Liver (tissue), 9 donors: ENCODE measurements around the gene MLH1. TPM values are rescaled to one million over a fixed set of nuclear protein-coding genes. Genes with fewer than 3 reads are reported as not detected.

Experiments used
- DNase-seq: peaks from one replicate; pipeline ENCODE4 v3.0.0-alpha.2; 2017; ENCODE audit warnings: low spot score
- H3K27ac ChIP-seq, 2 donors: one replicate each; pipeline ENCODE4 v1.7.0; 2013; ENCODE audit warnings: inconsistent platforms in 2 of 2, low read length in 2 of 2, control low read depth in 1 of 2, low read depth in 1 of 2, mild to moderate bottlenecking in 1 of 2
- H3K27me3 ChIP-seq, 4 donors: one replicate each; pipeline versions ENCODE4 v1.6.1 to v1.7.0; 2013; ENCODE audit warnings: low read length in 3 of 4, inconsistent platforms in 1 of 4, mild to moderate bottlenecking in 1 of 4, moderate library complexity in 1 of 4; ENCODE audit not compliant: control insufficient read depth in 4 of 4, insufficient read depth in 4 of 4
- H3K36me3 ChIP-seq, 4 donors: one replicate each; pipeline versions ENCODE4 v1.6.1 to v1.7.0; 2013; ENCODE audit warnings: low read length in 3 of 4, mild to moderate bottlenecking in 3 of 4, low read depth in 1 of 4, moderate library complexity in 1 of 4; ENCODE audit not compliant: control insufficient read depth in 4 of 4, insufficient read depth in 3 of 4
- H3K4me1 ChIP-seq, 4 donors: one replicate each; pipeline versions ENCODE4 v1.6.1 to v1.7.0; 2013; ENCODE audit warnings: low read length in 3 of 4, mild to moderate bottlenecking in 3 of 4, moderate library complexity in 1 of 4; ENCODE audit not compliant: control insufficient read depth in 4 of 4, insufficient read depth in 4 of 4
- H3K4me3 ChIP-seq, 3 donors: one replicate each; pipeline versions ENCODE4 v1.6.1 to v1.7.0; 2013; ENCODE audit warnings: low read length in 3 of 3, control low read depth in 1 of 3, low read depth in 1 of 3, mild to moderate bottlenecking in 1 of 3
- H3K9ac ChIP-seq, 2 donors: one replicate each; pipeline ENCODE4 v1.7.0; 2013; ENCODE audit warnings: low read length in 2 of 2, mild to moderate bottlenecking in 2 of 2, moderate library complexity in 2 of 2, control low read depth in 1 of 2, low read depth in 1 of 2
- H3K9me3 ChIP-seq, 4 donors: one replicate each; pipeline versions ENCODE4 v1.6.1 to v1.7.0; 2013; ENCODE audit warnings: low read length in 3 of 4; ENCODE audit not compliant: control insufficient read depth in 4 of 4
- EGR1 ChIP-seq, 2 donors: IDR thresholded peaks; 2 replicates each; pipeline ENCODE4 v1.6.1; 2016 to 2018; ENCODE audit warnings: antibody characterized with exemption in 2 of 2, low read depth in 2 of 2
- FOXA1 ChIP-seq: IDR thresholded peaks from 2 replicates; pipeline ENCODE4 v1.6.1; 2016; ENCODE audit warnings: antibody characterized with exemption
- GABPA ChIP-seq, 2 donors: IDR thresholded peaks in 1 of 2; conservative IDR thresholded peaks in 1 of 2; 2 replicates each; pipeline ENCODE4 v1.6.1; 2016; ENCODE audit warnings: antibody characterized with exemption in 2 of 2, mild to moderate bottlenecking in 1 of 2, moderate library complexity in 1 of 2
- HNF4A ChIP-seq, 2 donors: conservative IDR thresholded peaks; 2 replicates each; pipeline ENCODE4 v1.6.1; 2016; ENCODE audit warnings: antibody characterized with exemption in 2 of 2, mild to moderate bottlenecking in 2 of 2
- HNF4G ChIP-seq: IDR thresholded peaks from 2 replicates; pipeline ENCODE4 v1.6.1; 2016; ENCODE audit warnings: antibody characterized with exemption
- JUND ChIP-seq, 2 donors: IDR thresholded peaks; 2 replicates each; pipeline ENCODE4 v1.6.1; 2016; ENCODE audit warnings: antibody characterized with exemption in 2 of 2
- NR2F2 ChIP-seq: IDR thresholded peaks from 2 replicates; pipeline ENCODE4 v1.6.1; 2016; ENCODE audit warnings: antibody characterized with exemption
- RAD21 ChIP-seq, 2 donors: IDR thresholded peaks; 2 replicates each; pipeline ENCODE4 v1.6.1; 2016; ENCODE audit warnings: antibody characterized with exemption in 2 of 2, mild to moderate bottlenecking in 2 of 2
- RXRA ChIP-seq, 2 donors: IDR thresholded peaks; 2 replicates each; pipeline ENCODE4 v1.6.1; 2017 to 2018; ENCODE audit warnings: antibody characterized with exemption in 2 of 2, mild to moderate bottlenecking in 1 of 2
- SP1 ChIP-seq: IDR thresholded peaks from 2 replicates; pipeline ENCODE4 v1.6.1; 2018; ENCODE audit warnings: antibody characterized with exemption, mild to moderate bottlenecking
- TAF1 ChIP-seq: conservative IDR thresholded peaks from 2 replicates; pipeline ENCODE4 v1.6.1; 2016; ENCODE audit warnings: antibody characterized with exemption, mild to moderate bottlenecking
- YY1 ChIP-seq: IDR thresholded peaks from 2 replicates; pipeline ENCODE4 v1.6.1; 2016; ENCODE audit warnings: antibody characterized with exemption, mild to moderate bottlenecking
- WGBS: extraction: QIAGEN DNeasy Blood & Tissue Kit; methylation state at CpG from one replicate; pipeline ENCODE4 v1.1.7; 2013; 5-methylcytosine and 5-hydroxymethylcytosine counted together
- polyA plus RNA-seq, 2 donors: library from polyadenylated mRNA; stranded (reverse) in 1 of 2; unstranded in 1 of 2; fragments of 200-250 nt in 1 of 2; fragments of >200 nt in 1 of 2; fragmentation: Nextera tagmentation in 1 of 2; extraction: Ambion mirVana in 1 of 2; gene quantifications; one replicate each; pipeline versions ENCODE4 v1.2.1 to v1.2.3, GENCODE V29; 2013 to 2015
- total RNA-seq, 2 donors: library from RNA; depleted of rRNA; stranded (reverse); fragments of >200 nt; gene quantifications; one replicate each; pipeline ENCODE4 v1.2.3, GENCODE V29; 2014
- TF ChIP-seq, protein P1 (sequence below): IDR thresholded peaks from 2 replicates; pipeline ENCODE4 v1.6.1; 2016; ENCODE audit warnings: antibody characterized with exemption
- TF ChIP-seq, protein P2 (sequence below): IDR thresholded peaks from 2 replicates; pipeline ENCODE4 v1.6.1; 2016; ENCODE audit warnings: antibody characterized with exemption, mild to moderate bottlenecking
- TF ChIP-seq, protein P3 (sequence below): IDR thresholded peaks from 2 replicates; pipeline ENCODE4 v1.6.1; 2016; ENCODE audit warnings: antibody characterized with exemption
- donor health status: healthy.
- donor health status: healthy.
- donor health status: healthy.
- donor health status: healthy.
- donor health status: healthy.

The MLH1 gene
- total and polyA plus RNA-seq, 4 donors, result 9.4 to 34.2 (median 22.5) TPM

DNA sequence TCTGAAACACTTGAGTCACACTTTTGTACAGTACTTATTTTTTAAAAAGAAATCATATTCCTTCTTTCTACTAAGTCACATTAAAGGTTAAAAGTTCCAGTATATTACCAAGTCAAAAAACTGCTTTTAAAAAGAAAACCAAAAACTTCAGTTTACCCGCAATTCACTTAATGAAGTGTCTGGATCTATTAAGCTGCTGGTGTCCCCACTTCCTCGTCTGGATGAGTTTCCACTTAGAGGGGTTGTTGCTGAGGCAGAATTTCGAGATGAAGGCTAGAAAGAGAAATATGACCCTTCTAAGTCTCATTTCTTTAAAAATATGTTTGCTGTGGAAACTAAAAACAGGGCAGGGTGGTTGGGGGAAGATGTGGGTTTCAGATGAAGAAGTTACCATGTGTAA, 101.3 kb downstream of the MLH1 start:
- 71% methylated on average over 3 of the region's 3 CpGs for WGBS
- no peaks in the 10 kb centered on the region for H3K27me3 ChIP-seq

DNA sequence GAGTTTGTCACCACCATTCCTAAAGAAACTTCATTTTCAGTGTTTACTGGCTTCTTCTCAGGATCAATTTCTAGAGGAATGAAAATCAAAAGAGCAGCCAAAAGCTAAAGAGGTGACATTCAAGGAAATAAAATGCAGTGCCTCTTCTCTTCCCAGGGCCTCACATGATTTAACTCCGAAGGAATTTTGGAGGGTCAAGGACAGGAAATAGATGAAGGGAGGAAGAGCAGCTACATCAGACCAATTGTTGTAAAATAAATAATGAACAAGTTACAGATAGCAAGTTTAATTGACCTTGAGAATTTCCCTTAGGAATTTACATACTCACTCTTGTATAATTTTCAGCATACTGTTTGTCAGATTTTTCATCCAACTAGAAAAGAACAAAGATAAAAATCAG, 103.0 kb downstream of the MLH1 start:
- no peak for DNase-seq
- H3K27me3 ChIP-seq, result no peaks in the 10 kb centered on the region

More for the DNA sequence above, 101.3 kb downstream of the MLH1 start:
- Histone ChIP-seq H3K9me3 (no peaks in the 10 kb centered on the region), H3K4me3 (no peak overlapping the region), H3K9ac (no peak overlapping the region), H3K27ac (peak overlapping the region in 1 of 2 donors; percentile 27), H3K36me3 (peaks cover 0 to 13% (median 10%) of the 10 kb centered on the region in 4 donors), H3K4me1 (peaks cover 4 to 11% (median 4%) of the 10 kb centered on the region in 4 donors)
- no peak for TF ChIP-seq HNF4A (conservative IDR thresholded peaks at IDR 0.05)
- TF ChIP-seq, protein P1, sequence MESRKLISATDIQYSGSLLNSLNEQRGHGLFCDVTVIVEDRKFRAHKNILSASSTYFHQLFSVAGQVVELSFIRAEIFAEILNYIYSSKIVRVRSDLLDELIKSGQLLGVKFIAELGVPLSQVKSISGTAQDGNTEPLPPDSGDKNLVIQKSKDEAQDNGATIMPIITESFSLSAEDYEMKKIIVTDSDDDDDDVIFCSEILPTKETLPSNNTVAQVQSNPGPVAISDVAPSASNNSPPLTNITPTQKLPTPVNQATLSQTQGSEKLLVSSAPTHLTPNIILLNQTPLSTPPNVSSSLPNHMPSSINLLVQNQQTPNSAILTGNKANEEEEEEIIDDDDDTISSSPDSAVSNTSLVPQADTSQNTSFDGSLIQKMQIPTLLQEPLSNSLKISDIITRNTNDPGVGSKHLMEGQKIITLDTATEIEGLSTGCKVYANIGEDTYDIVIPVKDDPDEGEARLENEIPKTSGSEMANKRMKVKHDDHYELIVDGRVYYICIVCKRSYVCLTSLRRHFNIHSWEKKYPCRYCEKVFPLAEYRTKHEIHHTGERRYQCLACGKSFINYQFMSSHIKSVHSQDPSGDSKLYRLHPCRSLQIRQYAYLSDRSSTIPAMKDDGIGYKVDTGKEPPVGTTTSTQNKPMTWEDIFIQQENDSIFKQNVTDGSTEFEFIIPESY, result no peak
- TF ChIP-seq FOXA1, result no peak
- TF ChIP-seq NR2F2, result no peak
- no peak for TF ChIP-seq RXRA (IDR thresholded peaks at IDR 0.05)
- TF ChIP-seq, protein P2, sequence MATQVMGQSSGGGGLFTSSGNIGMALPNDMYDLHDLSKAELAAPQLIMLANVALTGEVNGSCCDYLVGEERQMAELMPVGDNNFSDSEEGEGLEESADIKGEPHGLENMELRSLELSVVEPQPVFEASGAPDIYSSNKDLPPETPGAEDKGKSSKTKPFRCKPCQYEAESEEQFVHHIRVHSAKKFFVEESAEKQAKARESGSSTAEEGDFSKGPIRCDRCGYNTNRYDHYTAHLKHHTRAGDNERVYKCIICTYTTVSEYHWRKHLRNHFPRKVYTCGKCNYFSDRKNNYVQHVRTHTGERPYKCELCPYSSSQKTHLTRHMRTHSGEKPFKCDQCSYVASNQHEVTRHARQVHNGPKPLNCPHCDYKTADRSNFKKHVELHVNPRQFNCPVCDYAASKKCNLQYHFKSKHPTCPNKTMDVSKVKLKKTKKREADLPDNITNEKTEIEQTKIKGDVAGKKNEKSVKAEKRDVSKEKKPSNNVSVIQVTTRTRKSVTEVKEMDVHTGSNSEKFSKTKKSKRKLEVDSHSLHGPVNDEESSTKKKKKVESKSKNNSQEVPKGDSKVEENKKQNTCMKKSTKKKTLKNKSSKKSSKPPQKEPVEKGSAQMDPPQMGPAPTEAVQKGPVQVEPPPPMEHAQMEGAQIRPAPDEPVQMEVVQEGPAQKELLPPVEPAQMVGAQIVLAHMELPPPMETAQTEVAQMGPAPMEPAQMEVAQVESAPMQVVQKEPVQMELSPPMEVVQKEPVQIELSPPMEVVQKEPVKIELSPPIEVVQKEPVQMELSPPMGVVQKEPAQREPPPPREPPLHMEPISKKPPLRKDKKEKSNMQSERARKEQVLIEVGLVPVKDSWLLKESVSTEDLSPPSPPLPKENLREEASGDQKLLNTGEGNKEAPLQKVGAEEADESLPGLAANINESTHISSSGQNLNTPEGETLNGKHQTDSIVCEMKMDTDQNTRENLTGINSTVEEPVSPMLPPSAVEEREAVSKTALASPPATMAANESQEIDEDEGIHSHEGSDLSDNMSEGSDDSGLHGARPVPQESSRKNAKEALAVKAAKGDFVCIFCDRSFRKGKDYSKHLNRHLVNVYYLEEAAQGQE, result no peak
- no peak for DNase-seq

DNA sequence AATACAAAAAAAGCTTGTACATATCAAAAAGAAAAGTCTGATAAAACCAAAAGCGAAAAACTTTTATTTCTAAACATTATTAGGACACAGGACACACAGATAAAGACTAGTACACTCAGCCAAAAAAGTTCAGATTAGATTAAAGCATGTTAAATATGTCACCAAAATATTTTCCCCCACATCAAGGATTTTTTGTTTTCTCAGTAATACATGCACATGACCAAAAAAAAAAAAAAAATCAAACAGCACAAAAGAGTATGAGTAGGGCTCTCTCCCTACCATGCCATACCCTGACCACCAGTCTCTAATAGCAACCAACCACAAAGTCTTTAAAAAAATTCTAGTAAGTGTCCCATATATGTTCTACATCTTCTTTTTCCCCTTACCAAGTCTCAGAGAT, 103.7 kb downstream of the MLH1 start:
- Histone ChIP-seq H3K36me3 (peaks cover 0 to 4% (median 3%) of the 10 kb centered on the region in 4 donors), H3K4me1 (peaks cover 4 to 11% (median 6%) of the 10 kb centered on the region in 4 donors), H3K27ac (peak overlapping the region in 1 of 2 donors; percentile 7), H3K9me3 (no peaks in the 10 kb centered on the region), H3K9ac (no peak overlapping the region), H3K27me3 (no peaks in the 10 kb centered on the region), H3K4me3 (no peak overlapping the region)
- no peak for DNase-seq
- WGBS, result 30% methylated on average over 1 of the region's 1 CpG
- TF ChIP-seq, protein P3, sequence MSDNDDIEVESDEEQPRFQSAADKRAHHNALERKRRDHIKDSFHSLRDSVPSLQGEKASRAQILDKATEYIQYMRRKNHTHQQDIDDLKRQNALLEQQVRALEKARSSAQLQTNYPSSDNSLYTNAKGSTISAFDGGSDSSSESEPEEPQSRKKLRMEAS, result no peak
- TF ChIP-seq RXRA (IDR thresholded peaks at IDR 0.05) (no peak), SP1 (no peak), TAF1 (no peak), GABPA (IDR thresholded peaks at IDR 0.05 in 1 of 2, conservative IDR thresholded peaks at IDR 0.05 in 1 of 2) (no peak), NR2F2 (no peak), EGR1 (IDR thresholded peaks at IDR 0.05; ENCODE audit: low read depth in 2 of 2) (no peak), RAD21 (IDR thresholded peaks at IDR 0.05) (no peak), HNF4G (no peak), YY1 (no peak), FOXA1 (no peak)
- TF ChIP-seq, protein P1, result no peak
- TF ChIP-seq, protein P2, result no peak

More for the DNA sequence above, 103.0 kb downstream of the MLH1 start:
- H3K4me3 ChIP-seq, result no peak overlapping the region
- TF ChIP-seq RXRA (IDR thresholded peaks at IDR 0.05) (peak in 1 of 2 donors; percentile 24), FOXA1 (no peak), YY1 (no peak), EGR1 (IDR thresholded peaks at IDR 0.05; ENCODE audit: low read depth in 2 of 2) (no peak), RAD21 (IDR thresholded peaks at IDR 0.05) (no peak), NR2F2 (peak; percentile 85), JUND (IDR thresholded peaks at IDR 0.05) (no peak)
- peaks cover 0 to 7% (median 4%) of the 10 kb centered on the region in 4 donors for H3K36me3 ChIP-seq
- no peak overlapping the region for H3K9ac ChIP-seq
- 60% methylated on average over 1 of the region's 1 CpG for WGBS
- no peaks in the 10 kb centered on the region for H3K9me3 ChIP-seq
- H3K27ac ChIP-seq, result no peak overlapping the region
- H3K4me1 ChIP-seq, result peaks cover 4 to 11% (median 6%) of the 10 kb centered on the region in 4 donors
